Embryonic facial prominence (tissue), 1 donor: ENCODE results near the gene TNIK.

ENCODE experiments used
- DNase-seq: peaks from one replicate; pipeline ENCODE4 v3.0.0-alpha.2; 2016; ENCODE audit errors: extremely low spot score

The TNIK gene

GRCh38 chr3:171227828-171228227, 232.4 kb downstream of the TNIK start:
- no peak for DNase-seq

GRCh38 chr3:171227359-171227758, 232.8 kb downstream of the TNIK start:
- no peak for DNase-seq

- DNase-seq = no peak
Observed at GRCh38 chr3:171226794-171227193, 233.4 kb downstream of the TNIK start.

- no peak for DNase-seq
Observed at GRCh38 chr3:171225708-171226107, 234.5 kb downstream of the TNIK start.

GRCh38 chr3:171225165-171225564, 235.0 kb downstream of the TNIK start:
- DNase-seq = no peak

- no peak for DNase-seq
Observed at GRCh38 chr3:171223396-171223795, 236.8 kb downstream of the TNIK start.

- no peak for DNase-seq
Observed at GRCh38 chr3:171222995-171223394, 237.2 kb downstream of the TNIK start.

GRCh38 chr3:171221597-171221996, 238.6 kb downstream of the TNIK start:
- no peak for DNase-seq

- no peak for DNase-seq
Observed at GRCh38 chr3:171221104-171221503, 239.1 kb downstream of the TNIK start.

- DNase-seq = no peak
Observed at GRCh38 chr3:171219258-171219657, 240.9 kb downstream of the TNIK start.

GRCh38 chr3:171218069-171218468, 242.1 kb downstream of the TNIK start:
- DNase-seq = no peak

- DNase-seq = no peak
Observed at GRCh38 chr3:171213907-171214306, 246.3 kb downstream of the TNIK start.

- DNase-seq = no peak
Observed at GRCh38 chr3:171213178-171213577, 247.0 kb downstream of the TNIK start.

- DNase-seq = no peak
Observed at GRCh38 chr3:171212648-171213047, 247.6 kb downstream of the TNIK start.

GRCh38 chr3:171206283-171206682, 253.9 kb downstream of the TNIK start:
- DNase-seq = no peak

GRCh38 chr3:171204942-171205341, 255.3 kb downstream of the TNIK start:
- no peak for DNase-seq

- DNase-seq = no peak
Observed at GRCh38 chr3:171201825-171202224, 258.4 kb downstream of the TNIK start.

- DNase-seq = no peak
Observed at GRCh38 chr3:171200750-171201088, 259.5 kb downstream of the TNIK start.

GRCh38 chr3:171200052-171200749, 260.0 kb downstream of the TNIK start:
- DNase-seq = no peak

GRCh38 chr3:171199473-171199829, 260.8 kb downstream of the TNIK start:
- DNase-seq = no peak

- DNase-seq = no peak
Observed at GRCh38 chr3:171198781-171199472, 261.3 kb downstream of the TNIK start.

- DNase-seq = no peak
Observed at GRCh38 chr3:171195686-171196085, 264.5 kb downstream of the TNIK start.

GRCh38 chr3:171194965-171195364, 265.2 kb downstream of the TNIK start:
- no peak for DNase-seq

- DNase-seq = no peak
Observed at GRCh38 chr3:171193693-171194092, 266.5 kb downstream of the TNIK start.
